ENCODE results near the gene SLC22A16. TPM values are rescaled to one million over a fixed set of nuclear protein-coding genes. Genes with fewer than 3 reads are reported as not detected.

Gene SLC22A16
- total and polyA plus RNA-seq, 4 donors: 0.37 to 3.2 (median 0.99) TPM

GRCh38 chr6:110399219-110400071 is 77.0 kb downstream of the SLC22A16 start:
- H3K27ac ChIP-seq (ENCODE audit: low read depth in 1 of 2, low read length in 1 of 2): peak overlapping the region in 1 of 2 donors; percentile 20
- 42 to 52% methylated on average over 38 to 43 of the region's 43 CpGs for WGBS, 2 donors

GRCh38 chr6:110398778-110399177 is 77.6 kb downstream of the SLC22A16 start:
- H3K9me3 ChIP-seq (ENCODE audit: control insufficient read depth in 4 of 4, insufficient read depth in 3 of 4, low read length in 3 of 4): no peaks in the 10 kb centered on the region
- no peak overlapping the region for H3K9ac ChIP-seq (ENCODE audit: insufficient read depth in 1 of 2, low read length in 2 of 2)
- no peak overlapping the region for H3K4me3 ChIP-seq
- no peaks in the 10 kb centered on the region for H3K27me3 ChIP-seq (ENCODE audit: control insufficient read depth in 3 of 3, insufficient read depth in 3 of 3, low read length in 2 of 3)
- H3K27ac ChIP-seq (ENCODE audit: low read depth in 1 of 2, low read length in 1 of 2): no peak overlapping the region
- ATAC-seq (ENCODE audit: insufficient read depth, low FRiP score) (no peak), DNase-seq (no peak)
- TF ChIP-seq CTCF (IDR thresholded peaks at IDR 0.05; ENCODE audit: control extremely low read depth, extremely low read depth): no peak
- peaks cover 0 to 10% (median 0%) of the 10 kb centered on the region in 5 donors for H3K4me1 ChIP-seq (ENCODE audit: control insufficient read depth in 5 of 5, insufficient read depth in 5 of 5, low read length in 5 of 5)
- WGBS, 2 donors: 80 to 85% methylated on average over 4 of the region's 4 CpGs
- H3K36me3 ChIP-seq (ENCODE audit: control insufficient read depth in 4 of 4, insufficient read depth in 4 of 4, low read length in 4 of 4): no peaks in the 10 kb centered on the region

More at GRCh38 chr6:110399219-110400071, 77.0 kb downstream of the SLC22A16 start:
- Histone ChIP-seq H3K4me3 (peak overlapping the region; percentile 35), H3K9me3 (ENCODE audit: control insufficient read depth in 4 of 4, insufficient read depth in 3 of 4, low read length in 3 of 4) (no peaks in the 10 kb centered on the region), H3K9ac (ENCODE audit: insufficient read depth in 1 of 2, low read length in 2 of 2) (no peak overlapping the region), H3K4me1 (ENCODE audit: control insufficient read depth in 5 of 5, insufficient read depth in 5 of 5, low read length in 5 of 5) (peaks cover 0 to 10% (median 0%) of the 10 kb centered on the region in 5 donors), H3K36me3 (ENCODE audit: control insufficient read depth in 4 of 4, insufficient read depth in 4 of 4, low read length in 4 of 4) (no peaks in the 10 kb centered on the region), H3K27me3 (ENCODE audit: control insufficient read depth in 3 of 3, insufficient read depth in 3 of 3, low read length in 2 of 3) (no peaks in the 10 kb centered on the region)
- DNase-seq (peak in 2 of 3 donors; percentile 24 to 36), ATAC-seq (ENCODE audit: insufficient read depth, low FRiP score) (peak; percentile 24)
- TF ChIP-seq CTCF (IDR thresholded peaks at IDR 0.05; ENCODE audit: control extremely low read depth, extremely low read depth): no peak

GRCh38 chr6:110395221-110395620 is 81.2 kb downstream of the SLC22A16 start:
- no peak overlapping the region for H3K27ac ChIP-seq (ENCODE audit: low read depth in 1 of 2, low read length in 1 of 2)
- TF ChIP-seq CTCF (IDR thresholded peaks at IDR 0.05; ENCODE audit: control extremely low read depth, extremely low read depth): no peak
- no peaks in the 10 kb centered on the region for H3K27me3 ChIP-seq (ENCODE audit: control insufficient read depth in 3 of 3, insufficient read depth in 3 of 3, low read length in 2 of 3)
- H3K4me3 ChIP-seq: no peak overlapping the region
- H3K9ac ChIP-seq (ENCODE audit: insufficient read depth in 1 of 2, low read length in 2 of 2): no peak overlapping the region
- ATAC-seq (ENCODE audit: insufficient read depth, low FRiP score) (no peak), DNase-seq (peak in 2 of 3 donors; percentile 26)
- H3K9me3 ChIP-seq (ENCODE audit: control insufficient read depth in 4 of 4, insufficient read depth in 3 of 4, low read length in 3 of 4): no peaks in the 10 kb centered on the region
- H3K4me1 ChIP-seq (ENCODE audit: control insufficient read depth in 5 of 5, insufficient read depth in 5 of 5, low read length in 5 of 5): peaks cover 0 to 9% (median 0%) of the 10 kb centered on the region in 5 donors
- WGBS, 2 donors: 61 to 91% methylated on average over 4 of the region's 4 CpGs
- H3K36me3 ChIP-seq (ENCODE audit: control insufficient read depth in 4 of 4, insufficient read depth in 4 of 4, low read length in 4 of 4): no peaks in the 10 kb centered on the region

Measured in lung (tissue), 12 donors.